Right renal cortex interstitium (tissue), 3 donors: ENCODE measurements around the gene OXLD1. TPM values are rescaled to one million over a fixed set of nuclear protein-coding genes. Genes with fewer than 3 reads are reported as not detected.

Source experiments
- DNase-seq, 3 donors: peaks; one replicate each; pipeline ENCODE4 v3.0.0-alpha.2; 2013; ENCODE audit warnings: low read depth in 3 of 3, low spot score in 2 of 3
- polyA plus RNA-seq, 3 donors: library from polyadenylated mRNA; unstranded; fragments of 120-200 nt; gene quantifications; one replicate each; pipeline ENCODE4 v1.2.1, GENCODE V29; 2013; ENCODE audit not compliant: insufficient read length in 3 of 3

OXLD1 gene
- polyA plus RNA-seq, 3 donors, result 13.3 to 16.2 (median 14.9) TPM

- peak; percentile 82 to 90 (median 83) for DNase-seq
Measured at GRCh38 chr17:81702934-81703746, 36.7 kb upstream of the OXLD1 start, which contains the start of gene MRPL12. TSS of gene MRPL12 (plus strand) at chr17:81703367. CDS start at chr17:81703502, 135 bp downstream.

- no peak for DNase-seq
Measured at GRCh38 chr17:81701288-81702071, 35.1 kb upstream of the OXLD1 start.

GRCh38 chr17:81700353-81701287, 34.2 kb upstream of the OXLD1 start:
- no peak for DNase-seq

- no peak for DNase-seq
Measured at GRCh38 chr17:81697261-81698044, 31.0 kb upstream of the OXLD1 start.

- DNase-seq, result no peak
Measured at GRCh38 chr17:81696218-81696941, 30.0 kb upstream of the OXLD1 start.

- DNase-seq, result no peak
Measured at GRCh38 chr17:81695801-81696200, 29.4 kb upstream of the OXLD1 start.

GRCh38 chr17:81695211-81695610, 28.8 kb upstream of the OXLD1 start:
- no peak for DNase-seq

GRCh38 chr17:81694810-81695209, 28.4 kb upstream of the OXLD1 start:
- DNase-seq, result no peak

GRCh38 chr17:81693509-81694210, 27.3 kb upstream of the OXLD1 start:
- DNase-seq, result no peak

GRCh38 chr17:81691608-81692007, 25.2 kb upstream of the OXLD1 start:
- DNase-seq, result no peak

- DNase-seq, result no peak
Measured at GRCh38 chr17:81691196-81691595, 24.8 kb upstream of the OXLD1 start.

GRCh38 chr17:81690549-81690948, 24.1 kb upstream of the OXLD1 start:
- no peak for DNase-seq

GRCh38 chr17:81690066-81690465, 23.7 kb upstream of the OXLD1 start:
- DNase-seq, result no peak

- no peak for DNase-seq
Measured at GRCh38 chr17:81688616-81689015, 22.2 kb upstream of the OXLD1 start.

GRCh38 chr17:81687770-81688541, 21.6 kb upstream of the OXLD1 start:
- no peak for DNase-seq

- no peak for DNase-seq
Measured at GRCh38 chr17:81686614-81687013, 20.2 kb upstream of the OXLD1 start.

- DNase-seq, result no peak
Measured at GRCh38 chr17:81685108-81685507, 18.7 kb upstream of the OXLD1 start.

- no peak for DNase-seq
Measured at GRCh38 chr17:81684442-81684911, 18.1 kb upstream of the OXLD1 start.
